Neural crest cell (in vitro differentiated cells): ENCODE results near the gene TRO. TPM values are rescaled to one million over a fixed set of nuclear protein-coding genes. Genes with fewer than 3 reads are reported as not detected.

Experiments
- DNase-seq: peaks from one replicate; pipeline ENCODE4 v3.0.0; 2021; ENCODE audit warnings: low read depth, mixed read lengths, low spot score
- H3K27ac Mint-ChIP-seq: one replicate; pipeline ENCODE4 v1.8.0; 2021; ENCODE audit warnings: mild to moderate bottlenecking, mixed read lengths; ENCODE audit not compliant: unreplicated experiment
- H3K27me3 Mint-ChIP-seq: 2 replicates; pipeline ENCODE4 v1.8.0; 2021; ENCODE audit warnings: low read depth, mild to moderate bottlenecking, mixed read lengths
- H3K36me3 Mint-ChIP-seq: 2 replicates; pipeline ENCODE4 v1.8.0; 2021; ENCODE audit warnings: low read depth, mild to moderate bottlenecking, mixed read lengths
- H3K4me1 Mint-ChIP-seq: 2 replicates; pipeline ENCODE4 v1.8.0; 2021; ENCODE audit warnings: mixed read lengths
- H3K4me3 Mint-ChIP-seq: one replicate; pipeline ENCODE4 v1.8.0; 2021; ENCODE audit warnings: mild to moderate bottlenecking, mixed read lengths
- H3K9me3 Mint-ChIP-seq: 2 replicates; pipeline ENCODE4 v1.8.0; 2021; ENCODE audit warnings: mixed read lengths
- CTCF ChIP-seq: fragments of 200-600 bp; sonication (generic); conservative IDR thresholded peaks from 2 replicates; pipeline ENCODE4 v1.5.0; 2021; ENCODE audit warnings: antibody characterized with exemption, mild to moderate bottlenecking
- long read RNA-seq: library from polyadenylated mRNA; unstranded; transcript quantifications from one replicate; pipeline ENCODE4 v2.0.0, GENCODE V29; 2020
- total RNA-seq: library from RNA; stranded (reverse); gene quantifications from 2 replicates; pipeline ENCODE4 v1.2.1, GENCODE V29; 2021

The TRO gene
- total RNA-seq = 106 and 120 TPM in 2 replicates
- long read RNA-seq, full-length matches to known transcripts = 4 of 33 reads
- long read RNA-seq, partial matches to known transcripts = 18 of 33 reads
- long read RNA-seq, other reads (novel, unspliced or antisense) = 11 of 33 reads

GRCh38 chrX:54920610-54921426 is at the start of gene TRO:
Gene TRO (plus strand): TSS chrX:54920824. CDS start chrX:54922247, 1,423 bp downstream.
- H3K4me3 Mint-ChIP-seq = peak within 1 kb of the TSS; percentile 96
- peak; percentile 33 for DNase-seq
- peak within 1 kb of the TSS; percentile 95 for H3K27ac Mint-ChIP-seq
- peak; percentile 38 for TF ChIP-seq CTCF
- peaks cover 10% of the 10 kb centered on the region for H3K36me3 Mint-ChIP-seq
- H3K9me3 Mint-ChIP-seq = peaks cover 4% of the 10 kb centered on the region
- peaks cover 10% of the 10 kb centered on the region for H3K27me3 Mint-ChIP-seq
- H3K4me1 Mint-ChIP-seq = peaks cover 6% of the 10 kb centered on the region

GRCh38 chrX:54885740-54886139 is 34.9 kb upstream of the TRO start:
- no peak overlapping the region for H3K4me3 Mint-ChIP-seq
- peaks cover 15% of the 10 kb centered on the region for H3K9me3 Mint-ChIP-seq
- DNase-seq = no peak
- no peaks in the 10 kb centered on the region for H3K36me3 Mint-ChIP-seq
- H3K4me1 Mint-ChIP-seq = no peaks in the 10 kb centered on the region
- no peak for TF ChIP-seq CTCF
- no peaks in the 10 kb centered on the region for H3K27me3 Mint-ChIP-seq
- no peak overlapping the region for H3K27ac Mint-ChIP-seq

- Mint-ChIP-seq H3K27ac (no peak overlapping the region), H3K27me3 (no peaks in the 10 kb centered on the region), H3K36me3 (peaks cover 2% of the 10 kb centered on the region), H3K4me3 (no peak overlapping the region), H3K9me3 (peaks cover 22% of the 10 kb centered on the region), H3K4me1 (no peaks in the 10 kb centered on the region)
- DNase-seq = no peak
- TF ChIP-seq CTCF = peak; percentile 59
These were observed 29.1 kb upstream of the TRO start for GRCh38 chrX:54891573-54891972.

GRCh38 chrX:54894159-54894558 is 26.5 kb upstream of the TRO start:
- Mint-ChIP-seq H3K4me3 (no peak overlapping the region), H3K4me1 (no peaks in the 10 kb centered on the region), H3K27ac (no peak overlapping the region), H3K27me3 (no peaks in the 10 kb centered on the region), H3K36me3 (peaks cover 2% of the 10 kb centered on the region), H3K9me3 (peaks cover 15% of the 10 kb centered on the region)
- no peak for TF ChIP-seq CTCF
- no peak for DNase-seq

GRCh38 chrX:54909941-54910340 is 10.7 kb upstream of the TRO start:
- no peak for TF ChIP-seq CTCF
- Mint-ChIP-seq H3K9me3 (peaks cover 20% of the 10 kb centered on the region), H3K27ac (no peak overlapping the region), H3K4me1 (peaks cover 5% of the 10 kb centered on the region), H3K27me3 (no peaks in the 10 kb centered on the region), H3K4me3 (no peak overlapping the region), H3K36me3 (no peaks in the 10 kb centered on the region)
- no peak for DNase-seq
